Activated naive CD4-positive, alpha-beta T cell treated with anti-CD3 and anti-CD28 coated beads for 36 hours (primary cell): ENCODE data around the gene MFSD2A. TPM values are rescaled to one million over a fixed set of nuclear protein-coding genes. Genes with fewer than 3 reads are reported as not detected.
"Not testable (repeated sequence)": the region's sequence is repeated elsewhere in the genome, so short reads cannot be mapped to it uniquely, and the experiment has no call there.

Experiments used
- CTCF ChIA-PET: fragments of 350-600 bp; sonication (Branson Sonifier 250); formaldehyde crosslinking; loops from one replicate; lab custom pipeline; 2021; ENCODE audit warnings: antibody characterized with exemption; lab: Charles Lee
- DNase-seq: peaks from one replicate; pipeline ENCODE4 v3.0.0-alpha.2; 2020
- H3K27ac Mint-ChIP-seq: one replicate; pipeline ENCODE4 v1.8.0; 2021; ENCODE audit warnings: mild to moderate bottlenecking, mixed read lengths
- H3K27me3 Mint-ChIP-seq: one replicate; pipeline ENCODE4 v1.8.0; 2021; ENCODE audit warnings: low read depth, mixed read lengths
- H3K36me3 Mint-ChIP-seq: one replicate; pipeline ENCODE4 v1.8.0; 2021; ENCODE audit warnings: low read depth, mixed read lengths
- H3K4me1 Mint-ChIP-seq: one replicate; pipeline ENCODE4 v1.8.0; 2021; ENCODE audit warnings: low read depth, mixed read lengths
- H3K4me3 Mint-ChIP-seq: one replicate; pipeline ENCODE4 v1.8.0; 2021; ENCODE audit warnings: mild to moderate bottlenecking, moderate library complexity, mixed read lengths
- H3K9me3 Mint-ChIP-seq: one replicate; pipeline ENCODE4 v1.8.0; 2021; ENCODE audit warnings: mixed read lengths
- intact Hi-C: fragments of 100-400 bp; cut with micrococcal nuclease; formaldehyde crosslinking; loops from one replicate; pipeline ENCODE4 v1.15.1; 2023
- total RNA-seq, 2 experiments: library from RNA; stranded (reverse); gene quantifications; one replicate each; pipeline ENCODE4 v1.2.3, GENCODE V29; 2021

Gene MFSD2A
- total RNA-seq, 2 experiments from 2014 or later = 4.0 to 4.5 TPM

DNA sequence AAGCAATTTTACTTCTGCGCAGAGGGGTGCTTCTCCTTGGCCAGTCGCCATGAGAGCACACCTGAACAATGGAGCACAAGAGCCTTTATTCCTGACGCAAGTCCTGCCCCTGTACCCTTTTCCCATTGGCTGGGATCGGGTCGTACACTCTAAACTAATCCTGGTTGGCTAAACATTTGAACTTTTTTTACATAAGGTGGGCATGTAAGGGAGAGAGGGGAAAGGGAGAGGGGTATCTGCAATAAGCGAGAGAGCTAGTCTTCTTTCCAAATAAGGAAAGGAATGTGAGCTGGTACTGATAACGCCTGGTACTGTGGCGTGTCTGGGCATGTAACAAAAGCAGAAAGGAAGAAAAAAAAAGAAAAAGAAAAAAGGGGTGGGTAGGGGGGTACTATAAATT, 21.8 kb downstream of the MFSD2A start:
- H3K27ac Mint-ChIP-seq = no peak overlapping the region
- H3K36me3 Mint-ChIP-seq = no peaks in the 10 kb centered on the region
- H3K27me3 Mint-ChIP-seq = no peaks in the 10 kb centered on the region
- DNase-seq = no peak
- intact Hi-C loops = no loop called here
- no peaks in the 10 kb centered on the region for H3K9me3 Mint-ChIP-seq
- CTCF ChIA-PET = interaction anchor here (0.7 to 2.6 kb wide), 2 partner anchors 58 to 344 kb away, joined by 3 to 13 read pairs; no protein-coding TSS in a partner anchor
- no peak overlapping the region for H3K4me3 Mint-ChIP-seq
- no peaks in the 10 kb centered on the region for H3K4me1 Mint-ChIP-seq

DNA sequence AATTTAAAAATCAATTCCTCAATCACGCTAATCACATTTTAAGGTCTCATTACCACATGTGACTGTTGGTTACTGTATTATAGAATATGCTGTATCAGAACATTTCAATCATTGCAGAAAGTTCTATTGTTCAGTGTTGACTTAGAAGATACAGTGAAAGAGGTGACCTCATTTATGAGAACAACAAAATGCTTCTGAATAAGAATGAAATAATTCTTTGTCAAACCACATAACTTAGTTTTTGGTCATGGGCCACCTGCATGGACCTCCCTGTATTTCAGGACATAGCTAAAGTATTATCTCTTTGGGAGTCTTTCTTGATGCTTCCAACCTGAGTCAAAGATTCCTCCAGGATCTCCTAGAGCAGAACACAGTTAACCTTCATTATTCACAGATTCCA, 22.3 kb downstream of the MFSD2A start:
- no peaks in the 10 kb centered on the region for H3K36me3 Mint-ChIP-seq
- CTCF ChIA-PET = interaction anchor here (2.0 to 2.6 kb wide), 2 partner anchors 58 to 162 kb away, joined by 4 to 13 read pairs; no protein-coding TSS in a partner anchor
- H3K27me3 Mint-ChIP-seq = no peaks in the 10 kb centered on the region
- intact Hi-C loops = no loop called here
- DNase-seq = no peak
- H3K4me3 Mint-ChIP-seq = no peak overlapping the region
- H3K9me3 Mint-ChIP-seq = no peaks in the 10 kb centered on the region
- H3K4me1 Mint-ChIP-seq = no peaks in the 10 kb centered on the region
- no peak overlapping the region for H3K27ac Mint-ChIP-seq

DNA sequence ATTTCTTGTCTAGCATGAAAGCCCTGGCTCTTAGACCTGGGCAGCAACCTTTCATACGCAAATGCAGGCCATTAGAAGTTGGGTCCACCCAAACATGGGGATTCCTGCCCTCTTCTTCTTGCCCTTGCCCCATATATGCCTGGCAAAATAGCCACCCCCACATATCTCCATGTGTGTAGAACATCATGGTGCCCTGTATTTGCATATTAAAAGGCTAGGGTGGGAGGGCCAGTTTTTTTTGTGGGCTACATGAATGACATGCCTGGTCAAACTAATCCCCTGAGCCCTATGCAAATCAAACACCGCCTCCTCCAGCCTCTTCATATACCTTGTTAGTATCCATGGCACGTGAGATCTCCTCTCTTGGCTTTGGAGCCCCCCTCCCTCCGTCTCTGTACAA, 24.7 kb downstream of the MFSD2A start:
- H3K27me3 Mint-ChIP-seq = no peaks in the 10 kb centered on the region
- H3K4me1 Mint-ChIP-seq = no peaks in the 10 kb centered on the region
- no peaks in the 10 kb centered on the region for H3K9me3 Mint-ChIP-seq
- H3K4me3 Mint-ChIP-seq = no peak overlapping the region
- no peak for DNase-seq
- intact Hi-C loops = no loop called here
- CTCF ChIA-PET = no interaction called here
- no peak overlapping the region for H3K27ac Mint-ChIP-seq
- no peaks in the 10 kb centered on the region for H3K36me3 Mint-ChIP-seq

DNA sequence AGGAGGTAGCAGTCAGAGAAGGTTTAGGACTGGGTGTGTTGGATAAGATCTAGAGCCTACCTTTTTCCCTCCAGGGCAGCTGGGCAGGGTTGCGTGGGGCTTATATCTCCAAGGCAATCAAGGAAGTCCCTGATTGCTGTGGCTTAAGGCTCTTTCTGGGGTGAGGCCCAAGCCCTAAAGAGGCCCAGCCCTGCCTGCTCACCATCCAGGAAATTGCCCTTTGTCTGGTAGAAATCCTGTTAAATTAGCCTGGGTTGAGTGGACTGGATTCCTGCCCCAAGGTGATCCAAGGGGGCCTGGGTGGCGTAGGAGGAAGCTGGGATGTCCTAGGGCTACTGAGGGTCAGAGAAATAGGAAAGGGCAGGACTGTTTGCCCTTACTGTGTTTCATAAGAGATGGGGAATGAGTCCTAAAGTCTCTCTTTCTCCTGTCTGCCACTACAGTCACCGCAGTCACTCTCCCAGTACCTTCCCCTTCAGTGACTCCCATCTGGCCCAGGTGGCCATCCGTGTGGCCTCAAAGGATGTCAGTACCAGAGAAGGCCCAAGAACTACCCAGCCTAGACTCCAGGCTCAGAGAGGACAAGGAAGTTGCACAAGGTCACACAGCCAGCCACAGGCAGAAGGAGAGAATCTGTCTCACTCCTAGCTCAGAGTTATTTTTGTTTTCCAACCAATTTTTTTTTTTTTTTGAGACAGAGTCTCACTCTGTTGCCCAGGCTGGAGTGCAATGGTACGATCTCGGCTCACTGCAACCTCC, 25.8 kb downstream of the MFSD2A start:
- Mint-ChIP-seq H3K27me3 (no peaks in the 10 kb centered on the region), H3K27ac (no peak overlapping the region), H3K4me1 (no peaks in the 10 kb centered on the region), H3K9me3 (no peaks in the 10 kb centered on the region), H3K4me3 (no peak overlapping the region), H3K36me3 (no peaks in the 10 kb centered on the region)
- CTCF ChIA-PET = interaction anchor here (1.5 kb wide), 1 partner anchor 61 kb away, joined by 5 read pairs; no protein-coding TSS in a partner anchor
- DNase-seq = no peak
- intact Hi-C loops = no loop called here

DNA sequence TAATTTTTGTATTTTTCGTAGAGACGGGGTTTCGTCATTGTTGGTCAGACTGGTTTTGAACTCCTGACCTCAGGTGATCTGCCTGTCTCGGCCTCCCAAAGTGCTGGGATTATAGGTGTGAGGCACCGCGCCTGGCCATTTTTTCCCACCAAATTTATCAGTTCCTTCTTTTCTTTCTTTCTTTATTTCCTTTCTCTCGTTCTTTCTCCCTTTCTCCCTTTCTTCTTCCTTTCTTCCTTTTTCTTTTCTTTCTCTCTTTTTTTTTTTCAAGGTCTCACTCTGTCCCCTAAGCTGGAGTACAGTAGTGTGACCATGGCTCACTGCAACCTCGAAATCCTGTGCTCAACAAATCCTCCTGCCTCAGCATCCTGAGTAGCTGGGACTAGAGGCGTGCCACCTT, 26.4 kb downstream of the MFSD2A start:
- intact Hi-C loops = no loop called here
- no peak overlapping the region for H3K4me3 Mint-ChIP-seq
- DNase-seq = no peak
- no peaks in the 10 kb centered on the region for H3K9me3 Mint-ChIP-seq
- H3K27me3 Mint-ChIP-seq = no peaks in the 10 kb centered on the region
- H3K27ac Mint-ChIP-seq = no peak overlapping the region
- no peaks in the 10 kb centered on the region for H3K4me1 Mint-ChIP-seq
- CTCF ChIA-PET = interaction anchor here (1.5 kb wide), 1 partner anchor 62 kb away, joined by 5 read pairs; no protein-coding TSS in a partner anchor
- no peaks in the 10 kb centered on the region for H3K36me3 Mint-ChIP-seq

DNA sequence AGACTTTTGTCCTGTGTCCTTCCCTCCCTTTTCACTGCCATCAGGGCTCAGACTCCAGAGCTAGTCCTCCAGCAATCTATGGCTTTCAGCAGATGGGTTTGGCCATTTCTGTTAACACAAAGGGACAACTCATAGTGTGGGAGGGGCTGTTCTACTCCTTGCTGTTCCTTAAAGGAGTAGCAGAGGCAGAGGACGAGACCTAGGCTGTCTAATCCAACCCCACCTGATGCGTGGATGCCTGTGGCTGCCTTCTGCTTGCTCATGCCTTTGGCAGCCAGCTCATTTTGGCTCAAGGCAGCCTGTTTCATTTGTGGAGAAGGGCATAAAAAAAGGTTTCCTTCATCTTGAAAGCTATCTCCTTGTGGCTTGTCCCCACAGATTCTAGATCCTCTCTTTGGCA, 27.0 kb downstream of the MFSD2A start:
- no peaks in the 10 kb centered on the region for H3K36me3 Mint-ChIP-seq
- H3K4me1 Mint-ChIP-seq = no peaks in the 10 kb centered on the region
- H3K27ac Mint-ChIP-seq = no peak overlapping the region
- DNase-seq = no peak
- no peaks in the 10 kb centered on the region for H3K9me3 Mint-ChIP-seq
- intact Hi-C loops = no loop called here
- CTCF ChIA-PET = interaction anchor here (0.6 to 1.5 kb wide), 2 partner anchors 62 to 101 kb away, joined by 4 to 5 read pairs; no protein-coding TSS in a partner anchor
- H3K27me3 Mint-ChIP-seq = no peaks in the 10 kb centered on the region
- no peak overlapping the region for H3K4me3 Mint-ChIP-seq

DNA sequence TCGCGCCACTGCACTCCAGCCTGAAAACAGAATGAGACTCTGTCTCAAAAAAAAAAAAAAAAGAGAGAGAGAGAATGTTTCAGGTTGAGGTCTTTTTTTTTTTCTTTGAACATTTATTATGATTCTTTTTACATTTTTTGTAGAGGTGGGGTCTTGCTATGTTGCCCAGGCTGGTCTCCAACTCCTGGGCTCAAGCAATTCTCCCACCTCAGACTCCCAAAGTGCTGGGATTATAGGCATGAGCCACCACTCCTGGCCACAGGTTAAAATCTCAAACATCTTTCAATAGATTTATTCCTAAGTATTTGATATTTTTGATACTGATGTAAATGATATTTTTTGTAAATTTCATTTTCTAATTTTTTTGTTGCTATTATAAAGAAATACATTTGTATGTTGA, 29.5 kb downstream of the MFSD2A start:
- DNase-seq, H3K27ac Mint-ChIP-seq, H3K27me3 Mint-ChIP-seq, H3K4me3 Mint-ChIP-seq, H3K4me1 Mint-ChIP-seq, intact Hi-C loops, H3K9me3 Mint-ChIP-seq, H3K36me3 Mint-ChIP-seq: not testable (repeated sequence)
- CTCF ChIA-PET = interaction anchor here (0.8 to 1.0 kb wide), 3 partner anchors 13 to 65 kb away, joined by 3 to 5 read pairs (median 3); no protein-coding TSS in a partner anchor

DNA sequence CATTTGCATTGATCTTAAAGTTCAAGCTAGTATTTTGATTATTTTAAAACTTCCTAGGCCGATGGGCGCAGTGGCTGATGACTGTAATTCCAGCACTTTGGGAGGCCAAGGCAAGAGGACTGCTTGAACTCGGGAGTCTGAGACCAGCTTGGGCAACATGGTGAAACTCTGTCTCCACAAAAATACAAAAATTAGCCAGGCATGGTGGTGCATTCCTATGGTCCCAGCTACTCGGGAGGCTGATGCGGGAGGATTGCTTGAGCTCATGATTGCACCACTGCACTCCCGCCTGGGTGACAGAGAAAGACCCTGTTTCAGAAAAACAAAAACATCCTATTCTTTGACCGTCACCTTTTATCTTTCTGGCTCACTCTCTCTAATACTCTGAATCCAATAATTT, 30.0 kb downstream of the MFSD2A start:
- no peaks in the 10 kb centered on the region for H3K9me3 Mint-ChIP-seq
- intact Hi-C loops = no loop called here
- no peak for DNase-seq
- CTCF ChIA-PET = interaction anchor here (0.9 to 1.0 kb wide), 2 partner anchors 14 to 17 kb away, joined by 3 to 5 read pairs; no protein-coding TSS in a partner anchor
- no peaks in the 10 kb centered on the region for H3K36me3 Mint-ChIP-seq
- no peak overlapping the region for H3K27ac Mint-ChIP-seq
- no peaks in the 10 kb centered on the region for H3K4me1 Mint-ChIP-seq
- no peaks in the 10 kb centered on the region for H3K27me3 Mint-ChIP-seq
- no peak overlapping the region for H3K4me3 Mint-ChIP-seq

DNA sequence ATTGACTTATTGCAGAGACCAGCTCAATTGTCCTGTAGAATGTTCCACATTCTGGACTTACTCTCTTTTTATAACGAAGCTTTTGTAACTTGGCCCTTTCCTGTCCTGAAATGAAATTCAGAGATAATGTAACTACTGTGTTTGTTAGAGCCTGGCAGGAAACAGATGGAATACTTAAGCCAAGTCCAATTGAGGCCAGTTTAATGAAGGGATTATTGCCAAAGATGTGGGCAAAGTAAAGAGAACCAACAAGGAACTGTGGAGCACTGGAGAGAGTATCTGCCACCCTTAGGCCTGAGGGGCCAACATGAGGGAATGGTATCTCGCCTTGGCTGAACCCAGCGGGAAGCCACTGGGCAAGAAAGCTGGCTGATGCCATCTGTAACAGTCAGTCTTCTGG, 32.9 kb downstream of the MFSD2A start:
- intact Hi-C loops = no loop called here
- Mint-ChIP-seq H3K4me3 (no peak overlapping the region), H3K27me3 (no peaks in the 10 kb centered on the region), H3K27ac (no peak overlapping the region), H3K9me3 (no peaks in the 10 kb centered on the region), H3K4me1 (no peaks in the 10 kb centered on the region), H3K36me3 (no peaks in the 10 kb centered on the region)
- DNase-seq = no peak
- CTCF ChIA-PET = interaction anchor here (0.7 to 0.9 kb wide), 2 partner anchors 14 to 37 kb away, joined by 3 to 5 read pairs; no protein-coding TSS in a partner anchor

DNA sequence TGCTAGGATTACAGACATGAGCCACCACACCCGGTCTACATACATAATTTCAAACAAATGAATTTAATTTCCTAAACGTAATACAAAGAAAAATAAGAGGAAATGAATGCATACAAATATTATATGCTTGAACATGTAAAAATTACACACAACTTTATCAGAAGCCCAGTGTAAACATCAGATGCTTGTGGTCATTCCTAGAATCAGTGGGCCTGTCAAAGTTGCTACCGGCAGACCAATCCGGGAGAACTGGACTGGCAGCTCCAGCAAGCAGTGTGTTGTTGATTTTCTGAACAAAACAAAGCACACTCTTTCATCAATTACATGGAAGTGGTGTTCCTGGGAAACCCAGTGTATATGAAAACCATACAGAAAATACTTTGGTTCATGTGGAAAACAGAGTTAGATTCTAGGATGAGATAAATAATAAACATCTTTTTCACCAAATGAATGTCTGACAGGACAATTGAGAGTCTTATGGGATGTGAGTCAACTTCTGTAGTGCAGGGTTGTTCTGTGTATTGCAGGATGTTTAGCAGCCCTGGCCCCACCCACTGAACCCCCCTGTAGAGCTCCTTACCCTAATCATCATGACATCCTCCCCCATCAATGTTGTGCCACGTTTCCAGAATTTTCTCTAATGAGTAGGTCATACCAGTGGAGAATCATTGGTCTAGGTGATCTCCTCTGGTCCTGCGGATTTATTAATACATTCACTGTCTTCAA, 33.8 kb downstream of the MFSD2A start:
- Mint-ChIP-seq H3K36me3 (no peaks in the 10 kb centered on the region), H3K4me3 (no peak overlapping the region), H3K27me3 (no peaks in the 10 kb centered on the region), H3K9me3 (no peaks in the 10 kb centered on the region), H3K4me1 (no peaks in the 10 kb centered on the region), H3K27ac (no peak overlapping the region)
- intact Hi-C loops = no loop called here
- CTCF ChIA-PET = no interaction called here
- DNase-seq = no peak

DNA sequence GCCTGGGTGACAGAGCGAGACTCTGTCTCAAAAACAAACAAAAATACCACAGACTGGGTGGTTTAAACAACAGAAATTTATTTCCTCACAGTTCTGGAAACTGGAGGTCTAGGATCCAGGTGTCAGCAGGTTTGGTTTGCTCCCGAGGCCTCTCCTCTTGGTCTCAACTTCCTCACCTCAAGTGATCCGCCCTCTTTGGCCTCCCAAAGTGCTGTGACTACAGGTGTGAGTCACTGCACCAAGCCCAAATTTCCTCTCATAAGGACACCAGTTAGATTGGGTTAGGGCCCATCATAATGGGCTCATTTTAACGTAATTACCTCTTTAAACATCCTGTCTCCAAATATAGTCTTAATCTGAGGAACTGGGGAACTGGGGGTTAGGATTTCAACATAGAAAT, 35.5 kb downstream of the MFSD2A start:
- CTCF ChIA-PET = no interaction called here
- Mint-ChIP-seq H3K27me3 (no peaks in the 10 kb centered on the region), H3K9me3 (no peaks in the 10 kb centered on the region), H3K27ac (no peak overlapping the region), H3K4me1 (no peaks in the 10 kb centered on the region), H3K36me3 (no peaks in the 10 kb centered on the region), H3K4me3 (no peak overlapping the region)
- DNase-seq = no peak
- intact Hi-C loops = no loop called here

DNA sequence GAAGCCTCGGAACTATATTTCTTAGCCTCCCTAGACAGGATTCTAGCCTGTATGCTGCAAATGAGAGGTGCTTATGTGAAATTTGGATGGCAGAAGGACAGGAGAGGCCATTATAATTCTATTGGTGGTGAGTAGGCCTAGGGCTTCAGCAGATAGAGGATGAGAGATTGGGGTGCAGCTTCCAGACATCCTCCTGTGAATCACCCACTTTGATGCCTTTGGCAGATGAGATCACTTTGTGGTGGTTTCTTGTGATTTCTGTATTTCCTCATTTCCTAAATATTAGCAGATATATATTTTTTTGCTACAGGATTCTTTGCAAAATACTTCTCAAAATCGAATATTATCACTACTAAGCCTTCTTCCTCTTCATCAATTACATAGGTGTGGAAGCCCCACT, 37.3 kb downstream of the MFSD2A start:
- intact Hi-C loops = no loop called here
- no peak for DNase-seq
- no peaks in the 10 kb centered on the region for H3K36me3 Mint-ChIP-seq
- H3K4me1 Mint-ChIP-seq = peaks cover 5% of the 10 kb centered on the region
- CTCF ChIA-PET = interaction anchor here (1.0 to 1.3 kb wide), 3 partner anchors 18 to 319 kb away, joined by 3 to 4 read pairs (median 3); no protein-coding TSS in a partner anchor
- H3K4me3 Mint-ChIP-seq = no peak overlapping the region
- H3K27me3 Mint-ChIP-seq = no peaks in the 10 kb centered on the region
- no peak overlapping the region for H3K27ac Mint-ChIP-seq
- H3K9me3 Mint-ChIP-seq = no peaks in the 10 kb centered on the region
